LoVo (cell line): ENCODE data around the gene CAMTA1.

ENCODE experiments used
- DNase-seq: peaks from one replicate; pipeline ENCODE4 v3.0.0-alpha.2; 2016; ENCODE audit warnings: low spot score

The CAMTA1 gene

GRCh38 chr1:7287013-7287412 is 501.8 kb downstream of the CAMTA1 start:
- no peak for DNase-seq

- no peak for DNase-seq
These were observed 503.7 kb downstream of the CAMTA1 start for GRCh38 chr1:7288992-7289391.

GRCh38 chr1:7289694-7290093 is 504.4 kb downstream of the CAMTA1 start:
- DNase-seq, result peak; percentile 42

DNA sequence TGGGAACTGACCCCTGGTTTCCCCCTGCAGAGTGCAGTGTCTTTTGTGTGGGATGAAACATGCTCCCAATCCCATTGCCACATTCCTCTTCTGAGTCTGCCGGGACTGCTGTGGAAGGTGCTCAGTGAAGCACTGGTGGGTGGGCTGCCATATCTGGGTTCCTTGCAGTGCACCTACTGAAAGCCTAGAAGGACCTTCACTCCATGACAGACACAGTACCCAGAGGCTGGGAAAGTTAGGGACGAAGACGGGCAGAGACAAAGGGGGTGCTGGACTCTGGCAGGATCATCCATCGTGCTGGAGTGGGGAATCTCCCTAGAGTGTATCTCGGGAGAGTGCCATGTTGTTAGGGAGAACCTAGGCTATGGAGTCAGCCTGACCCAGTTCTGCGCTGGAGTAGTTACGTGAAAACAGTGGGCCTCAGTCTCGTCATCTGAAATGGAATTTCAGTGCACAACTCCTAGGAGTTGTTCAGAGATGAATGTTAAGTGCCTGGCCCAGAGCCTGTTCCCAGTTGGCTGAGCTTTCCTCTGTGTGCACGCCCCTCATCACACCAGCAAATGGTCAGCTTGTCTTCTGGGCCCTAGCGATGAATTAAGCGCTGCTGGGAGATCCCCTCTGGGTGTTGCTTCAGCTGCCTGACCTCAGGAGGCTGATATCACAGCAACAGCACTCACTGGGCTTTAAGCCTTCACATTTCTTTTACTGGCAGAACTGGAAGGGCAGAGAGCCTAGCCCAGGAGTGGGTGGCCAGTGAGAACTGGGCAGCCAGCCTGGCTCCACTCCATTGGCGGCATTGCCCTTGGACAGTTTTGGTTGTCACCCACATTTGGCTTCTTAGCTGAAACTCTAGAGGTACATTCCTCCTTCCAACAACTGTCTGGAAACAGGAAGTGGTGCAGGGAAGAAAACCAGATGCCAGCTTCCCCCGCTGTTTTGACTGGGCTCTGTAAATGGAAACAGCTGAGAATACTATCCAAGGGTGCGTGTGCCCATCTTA is 506.0 kb downstream of the CAMTA1 start:
- no peak for DNase-seq

DNA sequence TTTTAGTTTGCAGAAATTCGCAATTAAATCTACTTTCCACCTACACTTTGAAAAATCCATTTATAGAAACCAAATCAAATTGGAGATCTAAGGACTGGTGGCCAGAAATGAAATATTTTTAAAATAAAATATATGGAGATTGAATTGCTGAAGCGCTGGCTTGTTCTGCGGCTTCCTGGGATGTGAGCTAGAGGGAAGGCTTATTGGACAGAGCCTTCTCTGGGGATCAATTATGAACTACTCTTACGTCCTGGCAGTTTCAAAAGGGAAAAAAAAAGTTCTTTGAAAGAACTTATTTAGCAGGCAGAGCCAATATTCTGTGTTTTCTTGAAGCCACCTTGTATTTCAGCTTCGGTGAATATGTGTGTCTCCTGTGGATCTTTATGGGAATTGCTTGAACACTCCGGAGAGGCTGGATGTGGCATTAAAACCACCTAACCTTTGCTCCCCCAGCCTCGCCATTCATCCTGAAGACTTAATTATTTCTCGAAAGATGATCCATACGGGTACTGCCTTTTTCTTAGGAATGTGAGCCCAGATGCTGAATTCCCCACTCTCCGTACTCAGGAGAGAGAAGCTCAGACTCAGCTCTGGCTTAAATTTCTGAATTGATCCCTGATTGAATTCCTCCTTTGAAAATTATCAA is 506.9 kb downstream of the CAMTA1 start:
- DNase-seq, result no peak

- no peak for DNase-seq
These were observed 507.6 kb downstream of the CAMTA1 start for GRCh38 chr1:7292714-7293419.

GRCh38 chr1:7293702-7294629 is 508.7 kb downstream of the CAMTA1 start:
- DNase-seq, result no peak

DNA sequence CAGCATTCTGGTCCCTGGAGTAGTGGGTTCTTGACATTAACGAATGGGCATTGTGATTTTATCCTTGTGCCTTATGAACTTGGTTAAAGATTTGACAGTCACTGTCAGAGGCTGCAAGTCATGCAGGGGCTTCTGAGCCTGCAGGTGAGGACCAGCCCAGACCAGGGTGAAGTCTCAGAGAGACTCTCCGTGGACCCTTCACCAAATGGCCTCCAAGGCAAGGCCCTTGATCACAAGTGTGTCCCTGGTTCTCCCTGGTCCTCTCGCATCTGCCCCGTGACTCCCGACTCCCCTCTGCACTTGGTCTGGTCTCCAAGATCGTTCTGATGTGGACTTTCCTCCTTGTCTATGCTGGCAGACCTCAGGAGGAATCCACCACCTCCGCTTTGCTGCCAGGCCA is 509.4 kb downstream of the CAMTA1 start:
- no peak for DNase-seq

DNA sequence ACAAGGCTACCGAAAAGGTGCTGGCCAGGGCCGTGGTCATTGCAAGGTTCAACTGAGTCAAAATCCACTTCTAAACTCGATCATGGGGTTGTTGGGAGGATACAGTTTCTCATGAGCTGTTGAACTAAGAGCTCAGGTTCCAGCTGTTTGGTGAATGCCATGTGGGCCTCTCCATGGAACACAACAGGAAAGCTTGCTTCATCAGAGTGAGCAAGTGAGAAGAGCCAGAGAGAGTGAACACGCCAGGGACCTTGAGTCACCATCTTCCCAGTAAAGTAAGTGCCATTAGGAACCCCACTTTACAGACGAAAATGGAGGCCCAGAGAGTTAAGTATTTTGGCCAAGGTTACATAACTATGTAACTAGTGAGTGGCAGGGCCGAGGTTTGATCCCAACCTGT is 510.7 kb downstream of the CAMTA1 start:
- no peak for DNase-seq

DNA sequence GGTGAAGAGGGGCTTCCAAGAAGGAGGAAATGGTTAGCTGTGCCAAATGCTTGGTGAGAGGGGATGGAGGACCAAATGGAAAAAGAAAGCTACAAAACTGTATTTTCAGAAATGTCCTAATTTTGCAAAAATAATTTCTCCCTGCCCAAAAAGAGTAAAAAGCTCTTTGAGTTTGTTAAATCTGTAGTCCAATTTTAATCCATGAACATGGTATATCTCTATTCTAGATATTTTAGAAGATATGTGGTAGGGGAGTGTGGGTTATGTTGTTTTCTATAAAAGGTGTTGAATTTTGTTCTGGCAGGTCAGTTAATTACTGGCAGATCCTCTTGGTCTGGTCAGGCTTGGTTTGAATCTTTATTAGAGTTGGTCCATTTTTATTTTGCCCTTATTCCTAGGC is 511.7 kb downstream of the CAMTA1 start:
- DNase-seq, result no peak

DNA sequence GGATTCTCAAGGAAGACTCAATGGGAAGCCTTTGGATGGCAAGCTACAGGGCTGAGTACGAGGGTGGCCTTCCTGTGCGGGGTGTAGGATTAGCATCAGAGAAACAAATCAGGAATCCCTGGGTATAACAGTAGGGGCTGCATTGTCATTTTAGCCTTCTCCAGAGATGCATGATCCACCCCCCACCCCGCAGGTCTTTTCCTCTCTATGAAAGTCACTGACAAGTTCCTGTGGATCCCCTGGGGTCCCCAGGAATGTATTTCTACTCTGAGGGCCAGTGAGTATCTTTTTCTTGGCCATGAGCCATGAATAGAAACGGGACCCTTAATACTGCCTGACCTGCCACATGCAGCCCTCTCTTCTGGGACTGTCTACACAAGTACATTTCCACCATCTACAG is 512.9 kb downstream of the CAMTA1 start:
- no peak for DNase-seq

- DNase-seq, result no peak
These were observed 513.5 kb downstream of the CAMTA1 start for GRCh38 chr1:7298749-7299151.

DNA sequence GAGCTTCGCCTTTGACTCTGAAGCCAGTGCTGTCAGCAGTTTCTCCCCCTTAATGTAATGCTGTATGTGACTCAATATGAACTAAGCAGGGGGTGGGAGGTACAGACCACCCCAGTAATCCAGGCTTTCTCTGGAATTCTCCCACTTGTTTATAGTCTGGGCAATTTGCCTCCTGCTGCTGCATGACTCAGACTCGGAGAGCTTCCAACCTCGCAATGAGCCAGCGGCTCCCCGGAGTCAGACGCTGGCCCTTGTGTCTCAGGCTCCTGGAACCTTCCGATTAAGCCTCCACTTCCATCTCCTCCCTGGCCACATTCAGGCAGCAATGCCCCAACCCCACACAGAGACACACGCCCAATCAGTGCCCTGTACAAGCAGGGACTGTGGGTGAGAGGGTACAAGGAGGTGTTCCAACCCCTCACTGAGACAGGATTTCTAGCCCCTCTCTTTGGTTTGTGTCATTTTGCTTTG is 514.1 kb downstream of the CAMTA1 start:
- DNase-seq, result peak; percentile 69

DNA sequence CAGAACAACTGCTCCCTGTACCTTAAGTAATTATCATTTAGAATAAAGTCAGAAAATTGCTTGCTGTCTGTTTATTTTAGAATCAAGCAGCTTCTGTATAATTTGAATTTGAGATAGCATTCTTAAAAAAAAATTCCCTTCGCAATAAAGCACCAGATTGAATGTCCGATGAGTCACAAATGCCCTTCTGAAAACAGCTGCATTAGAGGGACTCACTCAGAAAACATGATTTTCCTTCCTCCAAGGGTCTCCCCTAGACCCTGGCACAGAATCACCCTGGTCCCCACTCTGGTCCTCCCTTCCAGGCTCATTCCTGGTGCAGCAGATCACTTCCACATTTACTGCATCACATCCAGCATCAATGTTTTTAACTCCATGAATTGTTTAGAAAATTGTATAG is 514.7 kb downstream of the CAMTA1 start:
- DNase-seq, result no peak

GRCh38 chr1:7300893-7301663 is 515.8 kb downstream of the CAMTA1 start:
- peak; percentile 83 for DNase-seq

- DNase-seq, result no peak
These were observed 516.4 kb downstream of the CAMTA1 start for GRCh38 chr1:7301664-7301981.

DNA sequence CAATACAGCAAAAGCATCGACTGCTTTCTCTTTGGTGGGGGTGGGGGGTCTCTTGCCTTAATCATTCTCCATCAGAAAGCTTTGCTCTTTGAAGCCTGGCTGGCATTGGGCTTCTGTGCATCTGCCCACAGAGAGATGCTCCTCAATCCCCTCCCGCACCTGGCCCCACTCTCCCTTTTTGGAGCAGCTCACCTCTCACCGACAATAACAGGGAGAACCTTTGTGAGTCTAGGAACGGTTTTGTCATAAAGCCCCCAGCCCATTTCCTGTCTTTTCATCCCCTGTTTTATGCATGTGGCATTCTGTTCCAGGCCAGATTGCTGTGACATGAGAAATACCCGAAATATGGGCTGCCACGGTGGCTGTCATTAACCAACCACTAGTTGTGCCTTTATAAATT is 516.9 kb downstream of the CAMTA1 start:
- no peak for DNase-seq

DNA sequence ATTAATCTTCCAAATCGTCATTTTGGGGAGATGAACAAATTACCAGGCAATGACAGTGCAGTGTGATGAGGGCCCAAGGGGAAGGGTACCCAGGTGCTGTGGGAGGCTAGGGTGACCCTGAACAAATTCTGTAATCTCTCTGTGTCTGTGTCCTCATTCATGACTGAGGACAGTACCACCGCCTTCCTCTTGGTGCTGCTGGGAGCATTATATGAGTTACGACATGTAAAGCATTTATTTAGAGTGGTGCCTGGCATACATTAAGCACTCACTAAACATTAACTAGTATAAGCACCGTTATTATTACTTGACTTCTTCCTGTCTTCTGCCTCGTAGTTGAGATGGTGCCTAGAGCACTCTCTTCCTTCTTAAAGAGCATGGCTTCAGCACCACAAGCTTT is 517.6 kb downstream of the CAMTA1 start:
- DNase-seq, result no peak

GRCh38 chr1:7303554-7304317 is 518.5 kb downstream of the CAMTA1 start:
- DNase-seq, result no peak

- no peak for DNase-seq
These were observed 527.9 kb downstream of the CAMTA1 start for GRCh38 chr1:7313081-7313546.
